ENCODE data around the gene ALDH3A1.

DNA sequence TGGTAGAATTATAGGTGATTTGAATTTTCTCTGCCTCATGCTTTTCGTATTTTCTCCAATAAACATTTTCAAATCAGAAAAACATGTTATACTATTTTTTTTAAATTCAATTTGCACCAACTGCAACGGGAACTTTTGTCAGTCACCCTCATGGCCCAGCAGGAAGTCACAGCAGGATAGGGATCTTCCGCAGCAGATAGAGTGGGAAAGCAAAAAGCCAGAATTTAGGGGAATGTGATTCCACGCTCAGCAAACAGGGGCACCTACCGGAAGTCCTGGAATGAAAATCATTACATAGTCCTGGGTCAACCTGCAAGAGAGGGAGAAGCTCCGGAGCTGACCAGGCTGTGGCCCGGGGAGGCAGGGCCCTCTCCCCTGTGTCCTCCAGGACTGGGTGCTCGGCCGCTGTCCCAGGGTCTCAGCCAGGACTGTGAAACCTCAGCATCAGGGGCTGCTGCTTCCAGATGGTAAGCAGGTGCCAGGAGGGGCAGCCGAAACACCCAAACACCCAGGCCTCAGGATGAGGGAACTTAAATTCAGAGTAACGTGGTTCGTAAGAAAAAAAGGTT is 35.6 kb downstream of the ALDH3A1 start:
- TF ChIP-seq EP300 (IDR thresholded peaks at IDR 0.05) (no peak), CTCF (IDR thresholded peaks at IDR 0.05) (no peak), POLR2A (IDR thresholded peaks at IDR 0.05) (no peak), POLR2AphosphoS5 (IDR thresholded peaks at IDR 0.05) (no peak)

Measured in suprapubic skin (tissue), 4 donors.